WTC11 (cell line): ENCODE data around the gene FUT7. TPM values are rescaled to one million over a fixed set of nuclear protein-coding genes. Genes with fewer than 3 reads are reported as not detected.

Source experiments
- ATAC-seq: fragments of 200-7000 bp; cut with Tn5 transposase; 2 replicates; pipeline ENCODE4 v1.10.0; 2021; ENCODE audit warnings: mild to moderate bottlenecking, moderate library complexity
- CTCF ChIA-PET: fragments of 300-600 bp; sonication (Branson Sonifier 250); formaldehyde crosslinking; loops from one replicate; lab custom pipeline; 2021; ENCODE audit warnings: antibody characterized with exemption; lab: Charles Lee
- POLR2A ChIA-PET: fragments of 350-600 bp; sonication (Branson Sonifier 250); formaldehyde crosslinking; loops from one replicate; lab custom pipeline; 2021; ENCODE audit warnings: antibody characterized with exemption; lab: Charles Lee
- DNase-seq: peaks from one replicate; pipeline ENCODE4 v3.0.0; 2021; ENCODE audit warnings: low spot score
- H3K27ac Mint-ChIP-seq: 2 replicates; pipeline ENCODE4 v1.8.0; 2021; ENCODE audit warnings: mixed read lengths
- H3K27me3 Mint-ChIP-seq: 2 replicates; pipeline ENCODE4 v1.8.0; 2021; ENCODE audit warnings: low read depth, mild to moderate bottlenecking, moderate library complexity, mixed read lengths
- H3K36me3 Mint-ChIP-seq: 2 replicates; pipeline ENCODE4 v1.8.0; 2021; ENCODE audit warnings: mixed read lengths
- H3K4me1 Mint-ChIP-seq: 2 replicates; pipeline ENCODE4 v1.8.0; 2022; ENCODE audit warnings: mixed read lengths
- H3K4me3 Mint-ChIP-seq: 2 replicates; pipeline ENCODE4 v1.8.0; 2021; ENCODE audit warnings: mild to moderate bottlenecking, moderate library complexity, mixed read lengths
- H3K9me3 Mint-ChIP-seq: 2 replicates; pipeline ENCODE4 v1.8.0; 2021; ENCODE audit warnings: mixed read lengths
- NFATC4 ChIP-seq: fragments of 250-450 bp; sonication (Bioruptor Pico); IDR thresholded peaks from 2 replicates; pipeline ENCODE4 v1.9.0; 2021; ENCODE audit warnings: mild to moderate bottlenecking
- SMAD4 ChIP-seq: sonication (generic); formaldehyde crosslinking; IDR thresholded peaks from 2 replicates; pipeline ENCODE4 v1.8.0; 2022; ENCODE audit warnings: mild to moderate bottlenecking, missing genetic modification reagents
- ZNF396 ChIP-seq: fragments of 250-450 bp; sonication (Bioruptor Pico); IDR thresholded peaks from 2 replicates; pipeline ENCODE4 v1.8.0; 2021; ENCODE audit warnings: mild to moderate bottlenecking, moderate library complexity, borderline replicate concordance
- total RNA-seq: library from RNA; stranded (reverse); gene quantifications from 3 replicates; pipeline ENCODE4 v1.2.3, GENCODE V29; 2021
- TF ChIP-seq, protein P1 (sequence below): sonication (generic); formaldehyde crosslinking; IDR thresholded peaks from 2 replicates; pipeline ENCODE4 v1.8.1; 2023; ENCODE audit warnings: mild to moderate bottlenecking, missing genetic modification reagents, borderline replicate concordance
- TF ChIP-seq, protein P2 (sequence below): fragments of 250-450 bp; sonication (Bioruptor Pico); IDR thresholded peaks from 2 replicates; pipeline ENCODE4 v1.8.0; 2021; ENCODE audit warnings: mild to moderate bottlenecking
- TF ChIP-seq, protein P3 (sequence below): sonication (generic); formaldehyde crosslinking; IDR thresholded peaks from 2 replicates; pipeline ENCODE4 v1.8.1; 2023; ENCODE audit warnings: mild to moderate bottlenecking, missing genetic modification reagents, moderate library complexity
- TF ChIP-seq, protein P4 (sequence below): sonication (generic); formaldehyde crosslinking; IDR thresholded peaks from 2 replicates; pipeline ENCODE4 v1.8.0; 2022; ENCODE audit warnings: missing genetic modification reagents
- TF ChIP-seq, protein P5 (sequence below): fragments of 250-450 bp; sonication (Bioruptor Pico); IDR thresholded peaks from 2 replicates; pipeline ENCODE4 v1.9.0; 2021; ENCODE audit warnings: mild to moderate bottlenecking

The FUT7 gene
- total RNA-seq, 1 experiment from 2014 or later: not detected

DNA sequence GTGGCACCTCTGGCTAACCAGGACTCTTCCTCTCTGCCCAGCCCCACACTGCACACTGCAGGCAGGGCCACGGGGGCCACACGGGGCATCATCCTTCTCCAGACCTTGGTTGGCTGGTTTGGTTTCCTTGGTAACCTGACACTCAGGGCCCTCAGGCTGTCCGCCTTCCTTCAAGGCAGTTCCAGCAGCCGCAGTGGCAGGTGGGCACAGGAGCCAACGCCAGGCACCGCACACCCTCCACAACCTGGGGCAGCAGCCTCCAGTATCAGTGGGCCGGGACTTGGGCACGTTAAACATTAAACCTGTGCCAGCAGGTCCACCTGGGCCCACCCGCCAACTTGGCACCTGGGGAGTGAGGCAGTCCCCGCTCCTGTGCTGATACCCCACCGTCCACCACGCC, 12.1 kb upstream of the FUT7 start (continued):
- TF ChIP-seq, protein P1, sequence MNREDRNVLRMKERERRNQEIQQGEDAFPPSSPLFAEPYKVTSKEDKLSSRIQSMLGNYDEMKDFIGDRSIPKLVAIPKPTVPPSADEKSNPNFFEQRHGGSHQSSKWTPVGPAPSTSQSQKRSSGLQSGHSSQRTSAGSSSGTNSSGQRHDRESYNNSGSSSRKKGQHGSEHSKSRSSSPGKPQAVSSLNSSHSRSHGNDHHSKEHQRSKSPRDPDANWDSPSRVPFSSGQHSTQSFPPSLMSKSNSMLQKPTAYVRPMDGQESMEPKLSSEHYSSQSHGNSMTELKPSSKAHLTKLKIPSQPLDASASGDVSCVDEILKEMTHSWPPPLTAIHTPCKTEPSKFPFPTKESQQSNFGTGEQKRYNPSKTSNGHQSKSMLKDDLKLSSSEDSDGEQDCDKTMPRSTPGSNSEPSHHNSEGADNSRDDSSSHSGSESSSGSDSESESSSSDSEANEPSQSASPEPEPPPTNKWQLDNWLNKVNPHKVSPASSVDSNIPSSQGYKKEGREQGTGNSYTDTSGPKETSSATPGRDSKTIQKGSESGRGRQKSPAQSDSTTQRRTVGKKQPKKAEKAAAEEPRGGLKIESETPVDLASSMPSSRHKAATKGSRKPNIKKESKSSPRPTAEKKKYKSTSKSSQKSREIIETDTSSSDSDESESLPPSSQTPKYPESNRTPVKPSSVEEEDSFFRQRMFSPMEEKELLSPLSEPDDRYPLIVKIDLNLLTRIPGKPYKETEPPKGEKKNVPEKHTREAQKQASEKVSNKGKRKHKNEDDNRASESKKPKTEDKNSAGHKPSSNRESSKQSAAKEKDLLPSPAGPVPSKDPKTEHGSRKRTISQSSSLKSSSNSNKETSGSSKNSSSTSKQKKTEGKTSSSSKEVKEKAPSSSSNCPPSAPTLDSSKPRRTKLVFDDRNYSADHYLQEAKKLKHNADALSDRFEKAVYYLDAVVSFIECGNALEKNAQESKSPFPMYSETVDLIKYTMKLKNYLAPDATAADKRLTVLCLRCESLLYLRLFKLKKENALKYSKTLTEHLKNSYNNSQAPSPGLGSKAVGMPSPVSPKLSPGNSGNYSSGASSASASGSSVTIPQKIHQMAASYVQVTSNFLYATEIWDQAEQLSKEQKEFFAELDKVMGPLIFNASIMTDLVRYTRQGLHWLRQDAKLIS (CRISPR knock-in tag): no peak
- TF ChIP-seq, protein P2, sequence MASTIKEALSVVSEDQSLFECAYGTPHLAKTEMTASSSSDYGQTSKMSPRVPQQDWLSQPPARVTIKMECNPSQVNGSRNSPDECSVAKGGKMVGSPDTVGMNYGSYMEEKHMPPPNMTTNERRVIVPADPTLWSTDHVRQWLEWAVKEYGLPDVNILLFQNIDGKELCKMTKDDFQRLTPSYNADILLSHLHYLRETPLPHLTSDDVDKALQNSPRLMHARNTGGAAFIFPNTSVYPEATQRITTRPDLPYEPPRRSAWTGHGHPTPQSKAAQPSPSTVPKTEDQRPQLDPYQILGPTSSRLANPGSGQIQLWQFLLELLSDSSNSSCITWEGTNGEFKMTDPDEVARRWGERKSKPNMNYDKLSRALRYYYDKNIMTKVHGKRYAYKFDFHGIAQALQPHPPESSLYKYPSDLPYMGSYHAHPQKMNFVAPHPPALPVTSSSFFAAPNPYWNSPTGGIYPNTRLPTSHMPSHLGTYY (CRISPR knock-in tag): no peak
- no peak for TF ChIP-seq ZNF396 (CRISPR knock-in tag)
- TF ChIP-seq, protein P3, sequence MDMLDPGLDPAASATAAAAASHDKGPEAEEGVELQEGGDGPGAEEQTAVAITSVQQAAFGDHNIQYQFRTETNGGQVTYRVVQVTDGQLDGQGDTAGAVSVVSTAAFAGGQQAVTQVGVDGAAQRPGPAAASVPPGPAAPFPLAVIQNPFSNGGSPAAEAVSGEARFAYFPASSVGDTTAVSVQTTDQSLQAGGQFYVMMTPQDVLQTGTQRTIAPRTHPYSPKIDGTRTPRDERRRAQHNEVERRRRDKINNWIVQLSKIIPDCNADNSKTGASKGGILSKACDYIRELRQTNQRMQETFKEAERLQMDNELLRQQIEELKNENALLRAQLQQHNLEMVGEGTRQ (CRISPR knock-in tag): no peak
- no peak for TF ChIP-seq NFATC4 (CRISPR knock-in tag)
- TF ChIP-seq SMAD4 (CRISPR knock-in tag): no peak

DNA sequence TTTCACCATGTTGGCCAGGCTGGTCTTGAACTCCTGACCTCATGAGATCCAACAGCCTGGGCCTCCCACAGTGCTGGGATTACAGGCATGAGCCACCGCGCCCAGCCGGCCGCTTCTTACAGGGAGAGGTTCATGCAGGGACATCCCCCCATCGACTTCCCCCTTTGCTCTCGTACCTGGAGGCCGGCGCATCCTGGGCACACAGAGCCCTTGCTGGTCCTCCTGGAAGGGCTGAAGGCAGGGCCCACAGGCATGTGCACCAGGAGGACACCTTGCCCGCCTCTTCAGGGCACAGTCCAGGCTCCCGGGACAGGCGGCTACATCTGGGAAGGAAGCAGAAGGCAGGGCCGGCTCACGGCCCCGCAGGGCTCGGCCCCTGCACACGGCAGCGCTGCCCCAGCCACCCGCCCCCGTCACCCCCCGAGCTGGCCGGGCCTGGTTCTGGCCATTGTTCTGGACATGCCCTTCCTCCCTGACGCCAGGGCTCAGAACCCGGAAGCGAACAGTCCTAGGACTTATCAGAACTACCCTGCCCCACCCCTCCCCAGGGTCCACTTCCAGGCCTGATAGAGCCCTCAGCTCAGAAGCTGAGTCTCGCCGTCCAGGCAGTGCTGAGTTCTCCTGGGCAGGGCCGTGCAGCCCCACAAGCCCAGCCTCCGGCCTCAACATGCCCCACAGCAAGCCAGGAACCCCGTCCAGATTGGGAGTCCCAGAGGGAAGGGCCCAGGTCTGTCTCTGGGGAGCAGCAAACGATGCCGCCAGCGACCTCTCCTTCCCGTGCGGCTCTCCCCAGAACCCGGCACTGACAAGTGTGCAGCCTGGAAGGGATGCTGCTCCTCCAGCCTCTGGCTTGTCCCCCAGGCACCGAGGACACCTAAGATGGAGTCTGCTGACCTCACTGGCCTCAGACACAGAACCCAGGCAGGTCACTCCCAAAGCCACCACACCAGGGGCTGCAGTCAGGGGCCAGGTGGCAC, 11.2 kb upstream of the FUT7 start:
- Mint-ChIP-seq H3K27me3 (peaks cover 24% of the 10 kb centered on the region), H3K9me3 (no peaks in the 10 kb centered on the region), H3K4me3 (no peak overlapping the region), H3K36me3 (peaks cover 5% of the 10 kb centered on the region; the same call in 1 of the 2 replicates), H3K4me1 (peaks cover 6% of the 10 kb centered on the region), H3K27ac (no peak overlapping the region)
- TF ChIP-seq, protein P4, sequence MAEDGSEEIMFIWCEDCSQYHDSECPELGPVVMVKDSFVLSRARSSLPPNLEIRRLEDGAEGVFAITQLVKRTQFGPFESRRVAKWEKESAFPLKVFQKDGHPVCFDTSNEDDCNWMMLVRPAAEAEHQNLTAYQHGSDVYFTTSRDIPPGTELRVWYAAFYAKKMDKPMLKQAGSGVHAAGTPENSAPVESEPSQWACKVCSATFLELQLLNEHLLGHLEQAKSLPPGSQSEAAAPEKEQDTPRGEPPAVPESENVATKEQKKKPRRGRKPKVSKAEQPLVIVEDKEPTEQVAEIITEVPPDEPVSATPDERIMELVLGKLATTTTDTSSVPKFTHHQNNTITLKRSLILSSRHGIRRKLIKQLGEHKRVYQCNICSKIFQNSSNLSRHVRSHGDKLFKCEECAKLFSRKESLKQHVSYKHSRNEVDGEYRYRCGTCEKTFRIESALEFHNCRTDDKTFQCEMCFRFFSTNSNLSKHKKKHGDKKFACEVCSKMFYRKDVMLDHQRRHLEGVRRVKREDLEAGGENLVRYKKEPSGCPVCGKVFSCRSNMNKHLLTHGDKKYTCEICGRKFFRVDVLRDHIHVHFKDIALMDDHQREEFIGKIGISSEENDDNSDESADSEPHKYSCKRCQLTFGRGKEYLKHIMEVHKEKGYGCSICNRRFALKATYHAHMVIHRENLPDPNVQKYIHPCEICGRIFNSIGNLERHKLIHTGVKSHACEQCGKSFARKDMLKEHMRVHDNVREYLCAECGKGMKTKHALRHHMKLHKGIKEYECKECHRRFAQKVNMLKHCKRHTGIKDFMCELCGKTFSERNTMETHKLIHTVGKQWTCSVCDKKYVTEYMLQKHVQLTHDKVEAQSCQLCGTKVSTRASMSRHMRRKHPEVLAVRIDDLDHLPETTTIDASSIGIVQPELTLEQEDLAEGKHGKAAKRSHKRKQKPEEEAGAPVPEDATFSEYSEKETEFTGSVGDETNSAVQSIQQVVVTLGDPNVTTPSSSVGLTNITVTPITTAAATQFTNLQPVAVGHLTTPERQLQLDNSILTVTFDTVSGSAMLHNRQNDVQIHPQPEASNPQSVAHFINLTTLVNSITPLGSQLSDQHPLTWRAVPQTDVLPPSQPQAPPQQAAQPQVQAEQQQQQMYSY (CRISPR knock-in tag): peak; percentile 86
- TF ChIP-seq, protein P5, sequence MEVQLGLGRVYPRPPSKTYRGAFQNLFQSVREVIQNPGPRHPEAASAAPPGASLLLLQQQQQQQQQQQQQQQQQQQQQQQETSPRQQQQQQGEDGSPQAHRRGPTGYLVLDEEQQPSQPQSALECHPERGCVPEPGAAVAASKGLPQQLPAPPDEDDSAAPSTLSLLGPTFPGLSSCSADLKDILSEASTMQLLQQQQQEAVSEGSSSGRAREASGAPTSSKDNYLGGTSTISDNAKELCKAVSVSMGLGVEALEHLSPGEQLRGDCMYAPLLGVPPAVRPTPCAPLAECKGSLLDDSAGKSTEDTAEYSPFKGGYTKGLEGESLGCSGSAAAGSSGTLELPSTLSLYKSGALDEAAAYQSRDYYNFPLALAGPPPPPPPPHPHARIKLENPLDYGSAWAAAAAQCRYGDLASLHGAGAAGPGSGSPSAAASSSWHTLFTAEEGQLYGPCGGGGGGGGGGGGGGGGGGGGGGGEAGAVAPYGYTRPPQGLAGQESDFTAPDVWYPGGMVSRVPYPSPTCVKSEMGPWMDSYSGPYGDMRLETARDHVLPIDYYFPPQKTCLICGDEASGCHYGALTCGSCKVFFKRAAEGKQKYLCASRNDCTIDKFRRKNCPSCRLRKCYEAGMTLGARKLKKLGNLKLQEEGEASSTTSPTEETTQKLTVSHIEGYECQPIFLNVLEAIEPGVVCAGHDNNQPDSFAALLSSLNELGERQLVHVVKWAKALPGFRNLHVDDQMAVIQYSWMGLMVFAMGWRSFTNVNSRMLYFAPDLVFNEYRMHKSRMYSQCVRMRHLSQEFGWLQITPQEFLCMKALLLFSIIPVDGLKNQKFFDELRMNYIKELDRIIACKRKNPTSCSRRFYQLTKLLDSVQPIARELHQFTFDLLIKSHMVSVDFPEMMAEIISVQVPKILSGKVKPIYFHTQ (CRISPR knock-in tag): no peak
- ATAC-seq: no peak
- ChIA-PET CTCF (interaction anchor here (0.6 to 3.9 kb wide), 5 partner anchors 8 to 114 kb away, joined by 4 to 41 read pairs (median 13); no protein-coding TSS in a partner anchor), POLR2A (interaction anchor here (0.7 kb wide), 1 partner anchor 158 kb away, joined by 4 read pairs; the partner anchor contains the start of gene TPRN)
- no peak for DNase-seq
